ENCODE data around the gene SNTA1. TPM values are rescaled to one million over a fixed set of nuclear protein-coding genes. Genes with fewer than 3 reads are reported as not detected.

The SNTA1 gene
- total and polyA plus RNA-seq, 2 of the 13 experiments (the other 11 are each of a cell fraction or from before 2014, with no cell fraction given): 16.4 to 18.3 TPM

- TF ChIP-seq PHF8 (CRISPR knock-in tag; IDR thresholded peaks at IDR 0.05) (no peak), CREM (IDR thresholded peaks at IDR 0.05) (no peak), CREM (CRISPR knock-in tag; IDR thresholded peaks at IDR 0.05) (no peak), SMARCE1 (IDR thresholded peaks at IDR 0.05; ENCODE audit: borderline replicate concordance) (no peak), ZNF567 (CRISPR knock-in tag; IDR thresholded peaks at IDR 0.05; ENCODE audit: borderline replicate concordance) (no peak), TBX2 (CRISPR knock-in tag; IDR thresholded peaks at IDR 0.05; ENCODE audit: borderline replicate concordance) (no peak), ZSCAN29 (CRISPR knock-in tag; conservative IDR thresholded peaks at IDR 0.05) (no peak), SMARCC2 (IDR thresholded peaks at IDR 0.05) (no peak), NCOA2 (CRISPR knock-in tag; IDR thresholded peaks at IDR 0.05) (no peak), ZNF569 (CRISPR knock-in tag; IDR thresholded peaks at IDR 0.05; ENCODE audit: borderline replicate concordance) (no peak), HNRNPL (IDR thresholded peaks at IDR 0.05; ENCODE audit: low read depth, low read length) (0 out of 2 replicates have a peak, but pooled peaks have one; percentile 43), EED (CRISPR knock-in tag; IDR thresholded peaks at IDR 0.05) (no peak), ZNF563 (CRISPR knock-in tag; IDR thresholded peaks at IDR 0.05) (no peak), ARID2 (CRISPR knock-in tag; IDR thresholded peaks at IDR 0.05; ENCODE audit: borderline replicate concordance) (no peak), POLR2AphosphoS2 (IDR thresholded peaks at IDR 0.05; ENCODE audit: low read depth, low read length) (no peak), MAFG (CRISPR knock-in tag; IDR thresholded peaks at IDR 0.05) (no peak), NCOR1 (IDR thresholded peaks at IDR 0.05; ENCODE audit: borderline replicate concordance, low read length) (no peak), EHMT2 (IDR thresholded peaks at IDR 0.05; ENCODE audit: borderline replicate concordance, low read depth, low read length) (no peak), MBNL3 (CRISPR knock-in tag; conservative IDR thresholded peaks at IDR 0.05) (no peak), CAMTA2 (CRISPR knock-in tag; IDR thresholded peaks at IDR 0.05; ENCODE audit: borderline replicate concordance) (no peak), ZBTB25 (CRISPR knock-in tag; IDR thresholded peaks at IDR 0.05) (no peak), LCORL (IDR thresholded peaks at IDR 0.05) (no peak), LCORL (CRISPR knock-in tag; IDR thresholded peaks at IDR 0.05) (no peak)
- TF ChIP-seq, protein P1, sequence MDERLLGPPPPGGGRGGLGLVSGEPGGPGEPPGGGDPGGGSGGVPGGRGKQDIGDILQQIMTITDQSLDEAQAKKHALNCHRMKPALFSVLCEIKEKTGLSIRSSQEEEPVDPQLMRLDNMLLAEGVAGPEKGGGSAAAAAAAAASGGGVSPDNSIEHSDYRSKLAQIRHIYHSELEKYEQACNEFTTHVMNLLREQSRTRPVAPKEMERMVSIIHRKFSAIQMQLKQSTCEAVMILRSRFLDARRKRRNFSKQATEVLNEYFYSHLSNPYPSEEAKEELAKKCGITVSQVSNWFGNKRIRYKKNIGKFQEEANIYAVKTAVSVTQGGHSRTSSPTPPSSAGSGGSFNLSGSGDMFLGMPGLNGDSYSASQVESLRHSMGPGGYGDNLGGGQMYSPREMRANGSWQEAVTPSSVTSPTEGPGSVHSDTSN (CRISPR knock-in tag; IDR thresholded peaks at IDR 0.05): 0 out of 2 replicates have a peak, but pooled peaks have one; percentile 13
- TF ChIP-seq, protein P2, sequence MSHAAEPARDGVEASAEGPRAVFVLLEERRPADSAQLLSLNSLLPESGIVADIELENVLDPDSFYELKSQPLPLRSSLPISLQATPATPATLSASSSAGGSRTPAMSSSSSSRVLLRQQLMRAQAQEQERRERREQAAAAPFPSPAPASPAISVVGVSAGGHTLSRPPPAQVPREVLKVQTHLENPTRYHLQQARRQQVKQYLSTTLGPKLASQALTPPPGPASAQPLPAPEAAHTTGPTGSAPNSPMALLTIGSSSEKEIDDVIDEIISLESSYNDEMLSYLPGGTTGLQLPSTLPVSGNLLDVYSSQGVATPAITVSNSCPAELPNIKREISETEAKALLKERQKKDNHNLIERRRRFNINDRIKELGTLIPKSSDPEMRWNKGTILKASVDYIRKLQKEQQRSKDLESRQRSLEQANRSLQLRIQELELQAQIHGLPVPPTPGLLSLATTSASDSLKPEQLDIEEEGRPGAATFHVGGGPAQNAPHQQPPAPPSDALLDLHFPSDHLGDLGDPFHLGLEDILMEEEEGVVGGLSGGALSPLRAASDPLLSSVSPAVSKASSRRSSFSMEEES (CRISPR knock-in tag; IDR thresholded peaks at IDR 0.05): no peak
- TF ChIP-seq, protein P3, sequence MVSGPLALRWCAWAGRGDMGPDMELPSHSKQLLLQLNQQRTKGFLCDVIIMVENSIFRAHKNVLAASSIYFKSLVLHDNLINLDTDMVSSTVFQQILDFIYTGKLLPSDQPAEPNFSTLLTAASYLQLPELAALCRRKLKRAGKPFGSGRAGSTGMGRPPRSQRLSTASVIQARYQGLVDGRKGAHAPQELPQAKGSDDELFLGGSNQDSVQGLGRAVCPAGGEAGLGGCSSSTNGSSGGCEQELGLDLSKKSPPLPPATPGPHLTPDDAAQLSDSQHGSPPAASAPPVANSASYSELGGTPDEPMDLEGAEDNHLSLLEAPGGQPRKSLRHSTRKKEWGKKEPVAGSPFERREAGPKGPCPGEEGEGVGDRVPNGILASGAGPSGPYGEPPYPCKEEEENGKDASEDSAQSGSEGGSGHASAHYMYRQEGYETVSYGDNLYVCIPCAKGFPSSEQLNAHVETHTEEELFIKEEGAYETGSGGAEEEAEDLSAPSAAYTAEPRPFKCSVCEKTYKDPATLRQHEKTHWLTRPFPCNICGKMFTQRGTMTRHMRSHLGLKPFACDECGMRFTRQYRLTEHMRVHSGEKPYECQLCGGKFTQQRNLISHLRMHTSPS (CRISPR knock-in tag; IDR thresholded peaks at IDR 0.05; ENCODE audit: low read depth): no peak
- TF ChIP-seq, protein P4, sequence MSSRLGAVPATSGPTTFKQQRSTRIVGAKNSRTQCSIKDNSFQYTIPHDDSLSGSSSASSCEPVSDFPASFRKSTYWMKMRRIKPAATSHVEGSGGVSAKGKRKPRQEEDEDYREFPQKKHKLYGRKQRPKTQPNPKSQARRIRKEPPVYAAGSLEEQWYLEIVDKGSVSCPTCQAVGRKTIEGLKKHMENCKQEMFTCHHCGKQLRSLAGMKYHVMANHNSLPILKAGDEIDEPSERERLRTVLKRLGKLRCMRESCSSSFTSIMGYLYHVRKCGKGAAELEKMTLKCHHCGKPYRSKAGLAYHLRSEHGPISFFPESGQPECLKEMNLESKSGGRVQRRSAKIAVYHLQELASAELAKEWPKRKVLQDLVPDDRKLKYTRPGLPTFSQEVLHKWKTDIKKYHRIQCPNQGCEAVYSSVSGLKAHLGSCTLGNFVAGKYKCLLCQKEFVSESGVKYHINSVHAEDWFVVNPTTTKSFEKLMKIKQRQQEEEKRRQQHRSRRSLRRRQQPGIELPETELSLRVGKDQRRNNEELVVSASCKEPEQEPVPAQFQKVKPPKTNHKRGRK (CRISPR knock-in tag; IDR thresholded peaks at IDR 0.05): no peak
Measured at GRCh38 chr20:33372993-33373441, 70.5 kb downstream of the SNTA1 start (continued).
